Left lung (tissue), 10 donors: ENCODE measurements around the gene VSX1. TPM values are rescaled to one million over a fixed set of nuclear protein-coding genes. Genes with fewer than 3 reads are reported as not detected.

ENCODE experiments used
- ATAC-seq: fragments of 200-7000 bp; cut with Tn5 transposase; one replicate; pipeline ENCODE4 v1.9.1; 2020; ENCODE audit warnings: moderate library complexity
- DNase-seq, 4 donors: peaks; one replicate each; pipeline ENCODE4 v3.0.0-alpha.2; 2013 to 2020
- H3K27ac ChIP-seq, 2 donors: fragments of 200-600 bp; sonication (generic) in 1 of 2; one replicate each; pipeline versions ENCODE4 v1.5.0 to v1.8.0; 2020 to 2021
- H3K27me3 ChIP-seq, 2 donors: fragments of 200-600 bp; sonication (generic) in 1 of 2; one replicate each; pipeline versions ENCODE4 v1.5.0 to v1.8.0; 2020 to 2021
- H3K36me3 ChIP-seq, 2 donors: fragments of 200-600 bp; sonication (generic) in 1 of 2; one replicate each; pipeline versions ENCODE4 v1.5.0 to v1.8.0; 2020 to 2021
- H3K4me1 ChIP-seq, 2 donors: fragments of 200-600 bp; one replicate each; pipeline ENCODE4 v1.8.0; 2021
- H3K4me3 ChIP-seq, 2 donors: fragments of 200-600 bp; sonication (generic) in 1 of 2; one replicate each; pipeline versions ENCODE4 v1.5.0 to v1.8.0; 2020 to 2021; ENCODE audit warnings: mild to moderate bottlenecking in 1 of 2
- H3K9me3 ChIP-seq, 2 donors: fragments of 200-600 bp; sonication (generic) in 1 of 2; one replicate each; pipeline versions ENCODE4 v1.5.0 to v1.8.0; 2020 to 2021
- intact Hi-C, 2 donors: fragments of 100-400 bp; cut with DNase I; formaldehyde crosslinking; loops; one replicate each; pipeline versions ENCODE4 v1.11.2 to v1.14.2; 2022
- polyA plus RNA-seq, 6 donors: library from polyadenylated mRNA; unstranded; fragments of 120-200 nt; gene quantifications; one replicate each; pipeline ENCODE4 v1.2.1, GENCODE V29; 2013; ENCODE audit not compliant: insufficient read length in 6 of 6
- total RNA-seq, 2 donors: library from RNA; stranded (reverse); fragmentation: NEBNext Ultra II Directional; extraction: Animal tissue kit (Norgen Biotek cat#: 25700); gene quantifications; one replicate each; pipeline ENCODE4 v1.2.1, GENCODE V29; 2021
- TF ChIP-seq, protein P1 (sequence below), 2 donors: fragments of 200-600 bp; sonication (generic) in 1 of 2; IDR thresholded peaks; one replicate each; pipeline versions ENCODE4 v1.5.0 to v1.8.0; 2021; ENCODE audit warnings: antibody characterized with exemption in 2 of 2
- donor health status: DM: no; HTN: yes; CAD: no.
- donor health status: DM: no; HTN: no; CAD: no.

Gene VSX1
- total and polyA plus RNA-seq, 8 donors: 0.10 TPM; not detected in 7

DNA sequence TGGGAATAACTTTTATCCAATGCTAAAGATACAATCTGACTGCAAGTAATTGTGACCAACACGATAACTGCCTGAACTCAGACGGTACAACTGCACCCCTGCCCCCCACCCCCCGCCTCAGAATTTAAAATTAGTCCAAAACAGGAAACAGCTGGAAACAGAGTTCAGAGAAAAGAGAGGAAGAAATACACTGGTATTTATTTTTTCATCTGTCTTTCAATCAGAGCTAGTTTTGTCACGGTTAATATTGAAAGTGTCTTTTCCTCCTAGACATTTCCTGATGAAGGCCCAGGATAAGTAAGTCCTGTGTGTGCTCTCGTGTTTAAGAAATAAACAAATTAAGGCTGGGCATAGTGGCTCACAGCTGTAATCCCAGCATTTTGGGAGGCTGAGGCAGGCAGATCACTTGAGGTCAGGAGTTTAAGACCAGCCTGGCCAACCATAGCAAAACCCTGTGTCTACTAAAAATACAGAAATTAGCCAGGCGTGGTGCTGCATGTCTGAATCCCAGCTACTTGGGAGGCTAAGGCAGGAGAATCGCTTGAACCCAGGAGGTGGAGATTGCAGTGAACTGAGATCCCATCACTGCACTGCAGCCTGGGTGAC is 45.5 kb downstream of the VSX1 start:
- Histone ChIP-seq H3K4me1 (peaks cover 46 to 75% of the 10 kb centered on the region in 2 donors), H3K27me3 (no peaks in the 10 kb centered on the region), H3K9me3 (no peaks in the 10 kb centered on the region), H3K27ac (peak overlapping the region; percentile 26 to 28), H3K36me3 (no peaks in the 10 kb centered on the region), H3K4me3 (no peak overlapping the region)
- no peak for ATAC-seq
- intact Hi-C loops: no loop called here
- TF ChIP-seq, protein P1, sequence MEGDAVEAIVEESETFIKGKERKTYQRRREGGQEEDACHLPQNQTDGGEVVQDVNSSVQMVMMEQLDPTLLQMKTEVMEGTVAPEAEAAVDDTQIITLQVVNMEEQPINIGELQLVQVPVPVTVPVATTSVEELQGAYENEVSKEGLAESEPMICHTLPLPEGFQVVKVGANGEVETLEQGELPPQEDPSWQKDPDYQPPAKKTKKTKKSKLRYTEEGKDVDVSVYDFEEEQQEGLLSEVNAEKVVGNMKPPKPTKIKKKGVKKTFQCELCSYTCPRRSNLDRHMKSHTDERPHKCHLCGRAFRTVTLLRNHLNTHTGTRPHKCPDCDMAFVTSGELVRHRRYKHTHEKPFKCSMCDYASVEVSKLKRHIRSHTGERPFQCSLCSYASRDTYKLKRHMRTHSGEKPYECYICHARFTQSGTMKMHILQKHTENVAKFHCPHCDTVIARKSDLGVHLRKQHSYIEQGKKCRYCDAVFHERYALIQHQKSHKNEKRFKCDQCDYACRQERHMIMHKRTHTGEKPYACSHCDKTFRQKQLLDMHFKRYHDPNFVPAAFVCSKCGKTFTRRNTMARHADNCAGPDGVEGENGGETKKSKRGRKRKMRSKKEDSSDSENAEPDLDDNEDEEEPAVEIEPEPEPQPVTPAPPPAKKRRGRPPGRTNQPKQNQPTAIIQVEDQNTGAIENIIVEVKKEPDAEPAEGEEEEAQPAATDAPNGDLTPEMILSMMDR (IDR thresholded peaks at IDR 0.05): no peak
- no peak for DNase-seq

DNA sequence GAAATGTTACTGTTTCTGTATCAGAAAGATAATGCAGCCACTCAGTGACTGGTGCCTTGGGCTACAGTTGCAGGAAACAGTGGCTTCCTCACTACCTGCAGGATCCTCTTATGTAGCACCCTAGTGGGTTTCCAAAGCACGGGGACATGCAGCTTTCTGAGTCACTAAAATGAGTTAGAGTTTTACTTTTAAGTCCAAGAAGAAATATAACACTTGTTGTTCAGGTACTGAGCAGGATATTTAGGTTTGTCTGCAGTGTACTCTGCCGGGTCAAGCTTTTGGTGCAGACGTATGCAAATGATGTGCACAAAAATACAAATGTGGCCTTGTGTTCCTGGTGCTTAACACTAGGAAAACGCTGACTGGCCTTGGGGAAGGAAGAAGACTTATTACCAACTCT is 46.0 kb downstream of the VSX1 start:
- Histone ChIP-seq H3K27me3 (no peaks in the 10 kb centered on the region), H3K4me3 (no peak overlapping the region), H3K27ac (peak overlapping the region in 1 of 2 donors; percentile 28), H3K36me3 (no peaks in the 10 kb centered on the region), H3K4me1 (peaks cover 43 to 74% of the 10 kb centered on the region in 2 donors), H3K9me3 (no peaks in the 10 kb centered on the region)
- DNase-seq: no peak
- intact Hi-C loops: no loop called here
- ATAC-seq: no peak
- TF ChIP-seq, protein P1 (IDR thresholded peaks at IDR 0.05): no peak

DNA sequence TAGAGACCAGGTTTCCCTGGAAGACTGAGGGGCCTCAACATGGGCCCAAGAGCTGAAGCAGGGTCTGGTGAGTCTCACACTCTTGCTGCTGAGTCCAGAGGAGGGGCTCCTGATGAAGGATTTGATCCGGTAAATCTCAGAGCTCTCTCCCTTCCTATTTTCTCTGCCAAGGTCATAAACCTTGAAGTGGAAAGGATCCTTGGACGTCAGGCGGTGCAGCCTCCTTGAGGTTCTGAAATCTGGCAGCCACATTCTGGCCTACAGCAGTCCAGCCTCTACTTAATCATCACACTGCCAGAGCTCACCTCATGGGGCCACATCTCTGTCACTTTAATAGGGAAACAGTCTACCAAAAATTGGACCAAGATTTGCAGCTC is 48.0 kb downstream of the VSX1 start:
- DNase-seq (no peak), ATAC-seq (peak; percentile 29)
- intact Hi-C loops: no loop called here
- Histone ChIP-seq H3K27me3 (no peaks in the 10 kb centered on the region), H3K9me3 (no peaks in the 10 kb centered on the region), H3K4me1 (peaks cover 24 to 54% of the 10 kb centered on the region in 2 donors), H3K36me3 (peaks cover 0 to 8% of the 10 kb centered on the region in 2 donors), H3K27ac (no peak overlapping the region), H3K4me3 (no peak overlapping the region)
- TF ChIP-seq, protein P1 (IDR thresholded peaks at IDR 0.05): no peak

DNA sequence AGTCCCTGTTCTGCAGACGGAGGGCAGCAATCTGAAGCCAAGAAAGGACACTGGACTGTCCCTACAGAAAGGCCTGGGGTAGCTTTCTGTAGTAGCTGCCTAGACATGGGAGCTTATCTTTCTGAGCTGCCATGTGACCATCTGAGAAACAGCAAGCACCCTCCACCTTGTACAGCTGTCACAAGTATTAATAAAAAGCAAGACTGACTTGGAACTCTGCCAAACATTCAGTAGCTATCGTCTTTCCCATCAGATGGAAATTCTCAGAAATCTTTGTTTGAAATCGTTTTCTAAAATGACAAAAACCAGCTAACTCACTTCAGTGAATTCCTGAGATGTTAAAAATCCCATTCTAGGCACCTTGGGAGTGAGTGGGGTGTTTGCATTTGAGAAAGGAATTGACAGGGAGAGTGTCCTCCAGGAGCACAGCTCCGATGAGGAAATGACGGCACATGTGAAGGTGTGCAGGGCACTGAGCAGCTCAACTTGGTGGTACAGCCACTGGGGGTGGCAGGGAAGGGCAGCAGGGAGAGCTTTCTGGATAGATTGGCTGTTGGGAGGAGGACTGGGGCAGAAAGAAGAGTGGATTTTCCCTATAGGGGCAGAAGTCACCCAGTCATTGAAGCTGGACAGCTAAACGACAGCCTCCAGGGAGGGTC is 48.5 kb downstream of the VSX1 start:
- peaks cover 19 to 49% of the 10 kb centered on the region in 2 donors for H3K4me1 ChIP-seq
- intact Hi-C loops: no loop called here
- H3K27me3 ChIP-seq: no peaks in the 10 kb centered on the region
- H3K4me3 ChIP-seq: no peak overlapping the region
- H3K36me3 ChIP-seq: peaks cover 0 to 11% of the 10 kb centered on the region in 2 donors
- no peaks in the 10 kb centered on the region for H3K9me3 ChIP-seq
- TF ChIP-seq, protein P1 (IDR thresholded peaks at IDR 0.05): no peak
- peak overlapping the region in 1 of 2 donors; percentile 26 for H3K27ac ChIP-seq
- DNase-seq (no peak), ATAC-seq (peak; percentile 51)

DNA sequence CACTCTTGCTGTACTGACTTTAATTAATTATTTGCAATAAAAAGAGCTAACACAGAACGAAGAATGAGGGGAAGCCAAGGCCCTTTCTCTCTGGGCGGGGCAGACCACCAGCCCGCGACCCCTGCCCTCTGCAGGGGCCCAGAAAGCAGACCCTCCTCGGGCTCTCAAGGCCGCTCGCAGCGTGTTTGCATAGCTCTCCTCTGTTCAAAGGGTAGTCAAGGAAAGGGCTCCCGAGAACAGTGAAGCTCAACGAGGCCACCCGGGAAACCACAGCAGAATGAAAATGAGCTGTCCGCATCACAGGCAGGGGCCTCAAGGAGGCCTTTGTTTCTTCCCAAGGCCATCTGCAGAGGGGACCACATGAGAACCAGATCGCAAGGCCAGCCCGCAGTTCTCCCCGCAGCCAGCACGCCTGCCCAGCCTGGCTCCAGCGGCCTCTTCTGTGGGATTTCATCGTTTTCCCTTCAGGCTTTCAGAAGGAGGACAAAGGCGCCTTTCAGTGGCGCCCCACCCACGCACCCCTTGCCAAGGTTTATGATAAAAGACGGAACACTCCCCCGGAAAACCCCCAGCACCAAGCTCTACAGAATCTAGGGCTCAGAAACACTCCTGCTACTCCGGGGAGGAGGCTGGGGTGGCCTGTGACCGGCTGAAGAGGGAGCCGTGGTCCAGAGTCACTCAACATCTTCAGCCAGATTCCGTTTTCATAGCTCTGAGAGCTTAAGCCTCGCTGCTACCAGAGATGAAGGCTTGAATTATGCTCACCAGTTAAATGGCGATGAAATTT is 49.3 kb downstream of the VSX1 start:
- ATAC-seq: peak; percentile 39
- Histone ChIP-seq H3K4me1 (peaks cover 11 to 42% of the 10 kb centered on the region in 2 donors), H3K27me3 (no peaks in the 10 kb centered on the region), H3K27ac (peak overlapping the region in 1 of 2 donors; percentile 26), H3K9me3 (no peaks in the 10 kb centered on the region), H3K36me3 (peaks cover 0 to 13% of the 10 kb centered on the region in 2 donors), H3K4me3 (no peak overlapping the region)
- intact Hi-C loops: no loop called here
- TF ChIP-seq, protein P1 (IDR thresholded peaks at IDR 0.05): no peak
- peak in 1 of 4 donors; percentile 59 for DNase-seq
